ENCODE data around the gene LYAR.
"Not testable (repeated sequence)": the region's sequence is repeated elsewhere in the genome, so short reads cannot be mapped to it uniquely, and the experiment has no call there.

The LYAR gene

DNA sequence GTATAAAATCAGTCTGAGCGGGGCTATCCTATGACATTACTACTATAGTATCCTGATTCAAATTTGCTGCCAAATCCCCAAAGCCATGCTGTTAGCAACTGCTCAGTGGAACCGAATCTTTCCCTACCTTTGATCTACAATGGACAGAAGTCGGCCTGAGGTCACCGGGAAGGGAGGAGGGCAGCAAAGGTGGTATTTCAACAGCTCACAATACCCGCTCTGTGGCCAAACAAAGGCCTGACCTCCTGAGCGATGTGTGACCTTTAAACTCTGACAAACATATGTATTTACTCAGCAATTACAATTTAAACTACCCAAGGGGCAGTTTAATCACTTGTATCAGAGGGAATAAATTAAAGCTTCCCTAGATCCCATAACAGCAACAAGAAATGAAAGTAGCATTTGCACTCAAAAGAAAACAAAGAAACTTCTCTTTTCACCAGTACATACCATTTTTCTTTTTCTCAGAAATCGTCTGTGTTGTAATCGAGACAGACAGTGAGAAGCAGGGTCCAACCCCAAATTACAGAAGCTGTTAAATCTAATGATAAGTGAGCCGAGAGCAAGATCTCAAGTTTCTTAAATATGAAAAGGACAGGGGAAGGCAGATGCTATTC, 30.4 kb downstream of the LYAR start:
- no peak for DNase-seq

DNA sequence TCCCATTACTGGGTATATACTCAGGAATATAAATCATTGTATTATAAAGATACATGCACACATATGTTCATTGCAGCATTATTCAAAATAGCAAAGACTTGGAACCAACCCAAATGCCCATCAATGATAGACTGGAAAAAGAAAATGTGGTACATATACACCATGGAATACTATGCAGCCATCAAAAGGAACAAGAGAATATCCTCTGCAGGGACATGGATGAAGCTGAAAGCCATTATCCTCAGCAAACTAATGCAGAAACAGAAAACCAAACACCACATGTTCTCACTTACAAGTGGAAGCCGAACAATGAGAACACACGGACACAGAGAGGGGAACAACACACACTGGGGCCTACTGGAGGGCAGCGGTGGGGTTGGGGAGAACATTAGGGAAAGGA, 32.2 kb downstream of the LYAR start:
- DNase-seq, result not testable (repeated sequence)

DNA sequence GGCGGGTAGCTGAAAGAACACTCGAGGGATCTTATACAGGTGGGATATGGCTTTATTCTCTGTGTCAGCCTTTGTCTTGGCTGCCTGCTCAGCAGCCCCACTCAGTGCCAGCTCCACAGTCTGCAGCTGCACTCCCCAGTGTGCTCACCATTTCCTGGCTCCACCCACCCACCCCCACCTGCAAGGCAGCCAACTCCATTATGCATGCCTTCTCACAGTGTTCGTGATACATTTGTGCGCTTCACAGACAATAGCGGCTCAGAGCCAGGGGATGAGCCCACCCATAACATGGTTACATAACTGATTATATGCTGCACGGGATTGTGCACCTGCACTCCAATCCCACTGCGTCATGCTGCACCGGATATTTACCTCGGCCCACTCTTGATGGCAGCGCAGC, 33.2 kb downstream of the LYAR start:
- DNase-seq, result no peak

DNA sequence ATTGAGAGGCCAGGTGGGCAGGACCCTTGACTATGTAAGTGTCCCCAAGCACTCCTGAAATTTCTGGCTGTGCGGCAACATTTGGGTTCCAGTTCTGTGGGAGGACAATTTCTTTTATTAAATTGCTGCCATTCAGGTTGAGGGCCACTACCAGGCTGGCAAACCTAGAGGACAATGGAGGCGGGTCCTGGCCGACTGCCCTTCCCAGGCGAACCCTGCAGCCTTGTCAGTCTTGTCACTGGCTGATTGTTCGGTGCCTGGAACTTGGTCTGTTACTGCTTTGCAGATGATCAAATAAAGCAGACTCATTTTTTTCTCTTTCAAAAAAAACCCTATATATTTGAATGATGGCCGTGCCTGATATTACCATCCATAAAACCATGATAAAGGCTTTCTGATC, 35.3 kb downstream of the LYAR start:
- DNase-seq, result no peak

DNA sequence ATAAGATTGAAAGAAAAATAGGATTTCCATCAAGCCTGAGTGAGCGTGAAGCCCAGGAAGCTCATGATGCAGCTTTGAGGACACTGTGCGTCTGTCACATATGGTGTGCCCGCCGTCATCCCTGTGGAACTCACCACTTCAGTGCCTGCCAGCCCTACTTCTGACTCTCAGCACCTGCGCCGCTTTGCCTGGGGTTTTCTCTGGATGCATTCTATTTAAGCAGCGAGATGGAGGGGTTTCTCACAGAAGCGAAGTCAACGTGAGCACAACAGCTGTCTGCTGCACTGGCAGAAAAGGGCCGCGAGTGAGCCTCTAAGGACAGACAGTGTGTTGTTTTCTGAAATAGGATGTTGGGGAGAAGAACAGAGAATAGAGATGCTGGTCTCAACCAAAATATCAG, 35.8 kb downstream of the LYAR start:
- DNase-seq, result no peak

DNA sequence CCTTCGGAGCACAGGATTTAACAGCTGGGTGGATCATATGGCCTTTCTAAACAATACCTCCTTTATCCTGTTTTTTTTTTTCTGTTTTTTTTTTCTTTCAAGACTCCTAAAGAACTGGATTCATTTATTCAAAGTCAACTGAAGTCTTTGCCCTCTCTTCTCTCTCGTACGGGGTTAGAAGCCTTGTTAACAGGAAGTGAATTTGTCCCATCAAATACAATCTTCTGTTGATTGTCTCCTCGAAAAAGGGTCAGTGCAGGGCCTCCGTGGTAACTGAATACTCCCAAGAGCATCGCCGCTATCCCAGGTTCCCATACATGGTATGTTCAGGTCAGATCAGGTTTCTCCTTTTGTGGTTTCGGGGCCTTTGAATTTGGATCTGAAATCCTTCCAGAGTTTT, 40.1 kb downstream of the LYAR start:
- no peak for DNase-seq

DNA sequence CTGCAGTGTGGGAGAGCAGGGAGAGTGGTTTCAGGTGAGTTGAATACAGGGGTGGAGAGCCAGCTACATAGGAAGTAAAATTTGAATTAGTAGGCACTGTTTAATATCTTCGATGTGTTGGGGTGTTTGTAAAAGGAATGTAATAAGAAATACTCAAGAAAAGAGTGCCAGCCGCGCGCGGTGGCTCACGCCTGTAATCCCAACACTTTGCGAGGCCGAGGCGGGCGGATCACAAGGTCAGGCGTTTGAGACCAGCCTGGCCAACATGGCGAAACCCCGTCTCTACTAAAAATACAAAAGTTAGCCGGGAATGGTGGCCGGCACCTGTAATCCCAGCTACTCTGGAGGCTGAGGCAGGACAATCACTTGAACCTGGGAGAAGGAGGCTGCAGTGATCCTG, 40.6 kb downstream of the LYAR start:
- not testable (repeated sequence) for DNase-seq

DNA sequence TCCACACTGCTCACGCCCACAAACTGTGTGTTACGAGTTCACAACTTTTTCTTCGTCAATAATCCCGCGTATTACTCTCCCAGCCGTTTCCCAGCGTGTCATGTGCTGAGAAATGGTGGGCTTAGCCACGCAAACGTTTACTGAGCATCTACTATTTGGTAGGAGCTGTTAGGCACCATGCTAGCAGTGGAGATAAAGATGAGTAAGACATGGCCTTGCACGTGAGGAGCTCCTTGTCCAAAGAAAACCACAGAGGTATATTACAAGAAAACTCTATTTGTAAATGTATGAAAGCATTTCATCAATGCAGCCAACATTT, 41.1 kb downstream of the LYAR start:
- DNase-seq, result no peak

DNA sequence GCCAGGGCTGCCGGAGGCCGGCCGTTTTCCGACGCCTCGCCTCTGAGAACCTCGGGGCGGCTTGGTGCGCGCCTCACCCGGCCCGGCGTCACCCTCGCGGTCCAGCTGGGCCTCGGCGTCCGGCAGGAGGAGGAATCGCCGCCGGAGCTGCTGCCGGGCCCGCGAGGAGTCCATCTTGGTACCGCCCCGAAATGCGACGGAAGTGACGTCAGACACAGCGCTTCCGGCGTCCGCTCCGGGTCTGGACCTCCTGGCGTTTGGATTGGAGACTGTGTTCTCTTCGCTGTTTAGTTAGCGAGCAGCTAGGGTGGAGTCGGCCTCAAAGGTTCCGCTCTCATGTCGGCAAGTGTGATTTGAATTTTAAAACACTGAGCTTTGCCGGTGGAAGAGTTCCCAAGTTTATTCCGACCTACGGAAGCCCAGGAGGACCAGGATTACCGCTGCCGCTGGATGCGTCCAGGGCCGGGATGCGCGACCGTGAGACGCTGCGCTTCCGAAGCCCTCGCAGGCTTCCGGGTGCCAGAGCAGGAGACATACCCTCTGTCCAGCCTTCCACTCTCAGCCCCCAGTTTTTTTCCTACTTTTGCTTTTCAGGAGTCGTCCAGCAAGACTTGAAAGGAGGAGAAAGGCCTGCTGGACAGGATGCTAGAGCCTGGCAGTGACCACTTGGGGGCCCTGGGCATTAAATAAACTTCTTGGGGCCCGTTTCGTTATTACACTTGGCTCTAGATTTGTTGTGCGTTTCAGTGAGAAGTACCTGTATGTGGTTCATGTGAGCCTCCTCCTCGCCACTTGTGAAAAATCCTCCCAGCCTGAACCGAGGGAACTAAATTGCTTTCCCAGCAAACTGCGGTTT, 41.7 kb downstream of the LYAR start, which contains the start of gene TMEM128:
TSS of gene TMEM128 (minus strand) at position 195 of the 856 bp plus-strand sequence. CDS start at position 174, 21 bp downstream.
- DNase-seq, result peak; percentile 93

DNA sequence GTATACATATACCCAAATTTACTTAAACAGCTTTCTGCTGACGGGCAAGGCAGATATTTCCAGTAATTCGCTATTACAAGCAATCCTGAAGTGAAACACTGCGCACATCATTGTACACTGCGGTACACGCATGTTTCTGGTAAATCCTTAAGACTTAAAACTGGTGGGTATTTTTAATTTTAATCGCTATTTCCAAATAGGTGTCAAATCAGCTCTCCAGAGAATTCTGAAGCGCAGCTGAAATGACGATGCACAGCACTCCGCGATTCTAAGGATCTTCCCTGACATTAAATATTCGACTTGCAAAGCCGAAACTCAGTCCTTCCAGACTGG, 42.3 kb downstream of the LYAR start:
- no peak for DNase-seq

DNA sequence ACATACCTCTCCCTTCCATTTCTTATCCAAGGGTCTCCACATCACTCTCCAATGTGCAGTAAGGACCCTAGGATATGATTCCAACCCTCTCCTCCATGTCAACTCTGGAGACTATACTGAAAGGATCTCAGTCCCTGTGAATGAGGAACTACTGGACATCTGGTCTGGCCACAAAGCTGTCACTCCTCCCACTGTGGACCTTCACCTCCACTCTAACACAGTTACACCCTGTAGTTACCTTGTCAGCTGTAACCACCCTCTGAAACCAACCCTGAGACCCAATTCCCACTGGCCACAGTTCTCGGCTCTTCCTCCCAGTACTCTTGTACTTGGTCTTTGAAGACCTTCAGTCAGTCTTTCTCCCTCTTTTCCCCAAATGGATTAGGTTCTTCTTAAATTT, 44.8 kb downstream of the LYAR start:
- DNase-seq, result no peak

DNA sequence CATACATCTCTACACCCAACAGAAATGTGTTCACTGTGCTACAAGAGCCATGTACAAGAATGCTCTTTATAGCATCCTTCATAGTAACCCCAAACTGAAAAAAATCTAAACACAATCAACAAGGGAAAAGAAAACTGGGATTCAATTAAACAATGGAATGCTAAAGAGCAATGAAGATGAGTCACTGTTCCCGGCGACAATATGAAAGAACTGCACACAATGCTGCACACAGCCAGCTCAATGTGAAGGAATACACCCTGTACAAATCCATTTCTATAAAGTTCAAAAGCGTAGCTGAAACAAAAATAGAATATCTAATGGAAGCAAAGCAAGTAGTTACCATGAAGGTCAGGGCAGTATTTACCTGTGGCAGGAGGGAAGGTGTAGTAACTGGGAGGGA, 50.4 kb downstream of the LYAR start:
- DNase-seq, result not testable (repeated sequence)

DNA sequence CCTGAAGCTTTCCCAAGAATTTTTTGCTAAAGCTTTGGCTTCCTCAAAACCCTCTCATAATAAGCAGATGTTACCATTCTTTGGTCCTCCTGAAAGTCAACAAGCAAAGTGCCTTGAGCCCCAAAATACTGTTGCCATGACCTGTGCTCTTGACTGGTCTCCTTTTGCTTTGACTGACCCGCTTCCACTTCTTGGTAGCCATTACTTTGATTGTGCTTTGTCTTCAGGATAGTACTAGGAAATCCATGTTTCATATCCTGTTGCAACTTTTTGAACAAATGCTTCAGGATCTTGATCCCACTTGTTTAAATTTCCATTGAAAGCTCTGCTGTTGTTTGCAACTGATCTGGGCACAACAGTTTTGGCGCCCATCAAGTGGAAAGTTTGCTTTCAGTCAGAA, 56.3 kb downstream of the LYAR start:
- no peak for DNase-seq

DNA sequence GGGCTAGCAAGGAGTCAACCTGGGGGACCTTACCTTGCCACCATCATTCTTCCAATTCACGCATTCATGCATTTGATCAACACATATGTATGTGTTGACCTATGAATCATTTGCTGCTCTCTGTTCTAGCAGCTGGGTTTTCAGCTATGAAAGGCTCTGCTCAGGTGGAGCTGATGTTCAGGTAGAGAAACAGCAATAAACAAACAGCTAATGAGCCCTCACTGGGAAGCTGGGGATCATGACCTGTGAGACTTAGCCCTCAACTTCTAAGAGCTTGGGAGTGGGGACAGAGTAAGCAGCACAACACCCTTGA, 61.6 kb downstream of the LYAR start:
- DNase-seq, result no peak

DNA sequence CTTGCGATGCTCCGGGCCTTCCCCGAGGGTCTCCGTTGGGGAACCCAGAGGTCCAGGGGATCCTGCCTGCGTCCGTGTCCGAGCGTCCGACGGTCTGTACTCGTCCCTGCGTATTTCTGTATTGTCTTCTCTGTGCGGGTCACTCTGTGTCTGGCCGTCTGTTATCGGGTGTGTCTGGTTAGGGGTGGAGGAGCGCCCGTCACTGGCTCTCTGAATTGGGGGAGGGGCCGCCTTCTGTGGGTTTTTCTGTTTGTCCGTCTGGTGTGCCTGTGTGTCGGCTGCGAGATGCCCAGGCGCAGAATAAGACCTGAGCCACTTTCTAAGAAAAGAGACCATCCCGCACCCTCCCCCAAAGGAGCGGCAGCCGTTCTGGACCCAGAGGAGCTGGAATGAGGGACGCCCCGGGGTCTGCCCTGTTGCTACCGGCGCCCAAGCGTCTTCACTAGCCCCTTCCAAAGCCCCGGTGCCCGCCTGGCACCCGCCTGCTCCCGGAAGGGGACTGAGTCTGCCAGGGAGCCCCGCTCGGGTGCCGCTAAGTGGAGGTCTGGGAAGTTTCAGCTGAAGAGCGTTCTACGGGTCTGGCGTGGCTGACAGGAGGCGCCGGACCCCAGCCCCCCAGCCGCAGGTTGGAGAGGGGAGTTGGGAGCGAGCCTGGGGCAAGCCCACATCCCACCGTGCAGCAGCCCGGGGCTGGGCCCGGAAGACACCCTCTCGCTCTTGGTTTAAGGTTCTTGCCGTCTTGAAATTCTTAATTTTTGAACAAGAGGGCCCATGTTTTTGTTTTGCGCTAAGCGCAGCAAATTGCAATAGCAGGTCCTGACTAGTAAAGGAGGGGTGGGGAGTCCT, 62.2 kb downstream of the LYAR start:
- DNase-seq, result no peak

DNA sequence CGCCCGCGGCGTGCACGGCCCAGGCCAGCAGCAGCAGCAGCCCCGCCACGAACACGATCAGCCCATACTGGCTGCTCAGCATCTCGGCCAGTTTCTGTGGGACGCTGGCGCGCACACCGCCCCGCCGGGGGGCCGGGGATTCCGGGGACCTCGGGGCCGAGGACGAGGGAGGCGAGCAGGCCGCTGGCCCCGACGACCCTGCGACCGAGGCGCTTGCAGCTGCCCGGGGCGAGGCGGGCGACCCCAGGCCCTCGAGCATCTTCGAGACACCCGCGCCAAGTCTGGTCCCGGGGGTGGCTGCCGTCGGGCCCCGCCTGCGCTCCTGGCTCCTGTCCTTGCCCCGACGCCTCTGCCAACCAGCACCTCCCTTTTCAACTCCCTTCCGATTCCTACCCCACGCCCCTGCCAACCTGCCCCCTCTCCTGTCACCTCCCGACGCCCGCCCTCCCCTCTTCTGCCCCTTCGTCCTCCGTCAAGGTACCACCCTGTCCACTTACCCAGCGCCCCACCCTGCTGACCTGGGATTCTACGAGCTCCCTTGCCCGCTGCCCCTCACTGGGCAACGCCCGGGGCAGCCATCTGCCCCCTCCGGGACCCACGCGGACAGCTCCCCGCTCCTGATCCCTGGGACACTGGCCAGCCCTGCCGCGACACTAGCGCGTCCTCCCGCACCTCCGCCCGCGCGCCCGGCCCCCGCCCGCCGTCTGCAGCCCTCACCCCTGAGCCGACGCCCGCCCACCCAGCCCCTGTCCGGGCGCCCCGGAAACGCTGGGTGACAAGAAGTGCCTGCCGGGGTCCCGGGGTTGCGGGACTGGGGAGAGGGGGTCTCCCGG, 63.1 kb downstream of the LYAR start, which contains the start of gene OTOP1:
TSS of gene OTOP1 (minus strand) at position 324 of the 833 bp plus-strand sequence. CDS start at position 259, 65 bp downstream.
- no peak for DNase-seq

DNA sequence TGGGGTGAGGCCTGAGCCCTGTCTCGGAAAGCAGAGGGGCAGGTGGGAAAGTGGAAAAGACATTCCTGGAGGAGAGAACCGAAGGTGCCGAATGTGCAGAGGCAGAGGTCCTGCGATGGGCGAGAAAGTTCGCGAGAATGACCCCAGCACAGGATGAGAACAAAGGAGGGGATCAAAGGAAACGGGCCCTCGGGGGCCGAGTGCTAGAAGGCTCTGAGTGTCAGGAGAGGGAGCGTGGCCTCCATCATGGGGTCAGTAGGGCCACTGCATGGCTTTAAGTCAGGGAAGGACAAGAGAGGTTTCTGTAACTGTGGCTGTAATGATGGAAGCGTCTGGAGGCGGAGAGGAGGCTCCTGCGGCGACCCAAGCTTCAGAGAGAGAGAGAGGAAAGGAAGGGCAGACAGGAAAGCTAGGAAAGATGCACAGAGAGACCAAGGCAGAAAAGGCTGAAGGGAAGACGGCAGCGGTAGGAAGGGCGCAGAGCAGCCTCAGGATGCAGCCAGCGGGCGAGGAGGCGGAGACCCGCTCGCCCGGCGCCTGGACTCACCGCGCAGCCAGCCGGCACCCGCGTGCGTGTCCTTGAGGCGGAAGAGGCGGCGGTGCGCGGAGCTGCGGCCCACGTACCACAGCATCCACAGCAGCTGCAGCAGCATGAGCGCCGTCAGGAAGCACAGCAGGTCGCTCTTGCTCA, 63.9 kb downstream of the LYAR start:
- DNase-seq, result no peak

Measured in activated CD4-positive, alpha-beta T cell treated with anti-CD3 and anti-CD28 coated beads for 48 hours (primary cell).